ENCODE measurements around the gene RALGPS1. TPM values are rescaled to one million over a fixed set of nuclear protein-coding genes. Genes with fewer than 3 reads are reported as not detected.

The RALGPS1 gene
- total RNA-seq, 1 donor from 2014 or later, result 15.2 TPM

- peaks cover 22% of the 10 kb centered on the region for H3K4me1 ChIP-seq
- intact Hi-C loops (cut with DNase I), result no loop called here
- no peaks in the 10 kb centered on the region for H3K36me3 ChIP-seq
- TF ChIP-seq POLR2A (IDR thresholded peaks at IDR 0.05) (no peak), POLR2AphosphoS5 (IDR thresholded peaks at IDR 0.05; ENCODE audit: insufficient read depth in 1 of 2, low read depth in 1 of 2) (no peak), CTCF (IDR thresholded peaks at IDR 0.05) (no peak)
- no peak overlapping the region for H3K27ac ChIP-seq
- no peaks in the 10 kb centered on the region for H3K27me3 ChIP-seq
- no peak overlapping the region for H3K4me3 ChIP-seq
- no peak for DNase-seq (ENCODE audit: extremely low spot score in 2 of 2)
- H3K9me3 ChIP-seq, result no peaks in the 10 kb centered on the region
These were observed 69.2 kb downstream of the RALGPS1 start for GRCh38 chr9:126983767-126984166.

GRCh38 chr9:126984969-126985368 lies 70.4 kb downstream of the RALGPS1 start:
- peaks cover 31% of the 10 kb centered on the region for H3K4me1 ChIP-seq
- DNase-seq (ENCODE audit: extremely low spot score in 2 of 2), result no peak

GRCh38 chr9:126985870-126986498 lies 71.4 kb downstream of the RALGPS1 start:
- Histone ChIP-seq H3K27ac (no peak overlapping the region), H3K36me3 (no peaks in the 10 kb centered on the region), H3K4me1 (peaks cover 31% of the 10 kb centered on the region), H3K4me3 (no peak overlapping the region), H3K27me3 (no peaks in the 10 kb centered on the region), H3K9me3 (no peaks in the 10 kb centered on the region)
- TF ChIP-seq CTCF (IDR thresholded peaks at IDR 0.05), result no peak
- TF ChIP-seq POLR2AphosphoS5 (IDR thresholded peaks at IDR 0.05; ENCODE audit: insufficient read depth in 1 of 2, low read depth in 1 of 2), result peak in 1 of 2 donors; percentile 63
- TF ChIP-seq POLR2A (IDR thresholded peaks at IDR 0.05), result no peak
- intact Hi-C loops (cut with DNase I), result no loop called here
- no peak for DNase-seq (ENCODE audit: extremely low spot score in 2 of 2)

More at GRCh38 chr9:126984969-126985368, 70.4 kb downstream of the RALGPS1 start:
- H3K9me3 ChIP-seq, result no peaks in the 10 kb centered on the region
- intact Hi-C loops (cut with DNase I), result no loop called here
- H3K27ac ChIP-seq, result no peak overlapping the region
- H3K36me3 ChIP-seq, result no peaks in the 10 kb centered on the region
- no peaks in the 10 kb centered on the region for H3K27me3 ChIP-seq
- H3K4me3 ChIP-seq, result no peak overlapping the region
- TF ChIP-seq POLR2AphosphoS5 (IDR thresholded peaks at IDR 0.05; ENCODE audit: insufficient read depth in 1 of 2, low read depth in 1 of 2) (no peak), CTCF (IDR thresholded peaks at IDR 0.05) (no peak), POLR2A (IDR thresholded peaks at IDR 0.05) (no peak)

- no peak for DNase-seq (ENCODE audit: extremely low spot score in 2 of 2)
- H3K4me1 ChIP-seq, result peaks cover 31% of the 10 kb centered on the region
- no peaks in the 10 kb centered on the region for H3K9me3 ChIP-seq
- H3K27me3 ChIP-seq, result no peaks in the 10 kb centered on the region
- H3K4me3 ChIP-seq, result no peak overlapping the region
- intact Hi-C loops (cut with DNase I), result no loop called here
- no peaks in the 10 kb centered on the region for H3K36me3 ChIP-seq
- no peak overlapping the region for H3K27ac ChIP-seq
- TF ChIP-seq POLR2AphosphoS5 (IDR thresholded peaks at IDR 0.05; ENCODE audit: insufficient read depth in 1 of 2, low read depth in 1 of 2) (no peak), POLR2A (IDR thresholded peaks at IDR 0.05) (no peak), CTCF (IDR thresholded peaks at IDR 0.05) (no peak)
These were observed 71.9 kb downstream of the RALGPS1 start for GRCh38 chr9:126986506-126986951.

- H3K27me3 ChIP-seq, result no peaks in the 10 kb centered on the region
- TF ChIP-seq POLR2AphosphoS5 (IDR thresholded peaks at IDR 0.05; ENCODE audit: insufficient read depth in 1 of 2, low read depth in 1 of 2), result no peak
- TF ChIP-seq POLR2A (IDR thresholded peaks at IDR 0.05), result no peak
- no peak for TF ChIP-seq CTCF (IDR thresholded peaks at IDR 0.05)
- intact Hi-C loops (cut with DNase I), result no loop called here
- no peaks in the 10 kb centered on the region for H3K9me3 ChIP-seq
- peaks cover 31% of the 10 kb centered on the region for H3K4me1 ChIP-seq
- H3K36me3 ChIP-seq, result no peaks in the 10 kb centered on the region
- DNase-seq (ENCODE audit: extremely low spot score in 2 of 2), result no peak
- peak overlapping the region; percentile 77 for H3K27ac ChIP-seq
- H3K4me3 ChIP-seq, result no peak overlapping the region
These were observed 74.3 kb downstream of the RALGPS1 start for GRCh38 chr9:126988857-126989256.

Measured in vagina (tissue), 2 donors.